HTERT RPE-1 (cell line): ENCODE results near the gene LXN.

Source experiments
- in situ Hi-C: fragments of 300-500 bp; cut with MboI; formaldehyde crosslinking; loops from 4 replicates; pipeline ENCODE4 v1.14.3; 2020; ENCODE audit warnings: low sequenced_read_pairs

The LXN gene

GRCh38 chr3:158671821-158672214 lies 630 bp downstream of the LXN start:
- in situ Hi-C loops, result no loop called here

GRCh38 chr3:158668506-158668905 lies 3.9 kb downstream of the LXN start:
- in situ Hi-C loops, result no loop called here

- in situ Hi-C loops, result no loop called here
These were observed 6.0 kb downstream of the LXN start for GRCh38 chr3:158666416-158666815.

- in situ Hi-C loops, result no loop called here
These were observed 8.6 kb downstream of the LXN start for GRCh38 chr3:158663832-158664231.

- in situ Hi-C loops, result no loop called here
These were observed 9.2 kb downstream of the LXN start for GRCh38 chr3:158663246-158663645.

GRCh38 chr3:158660711-158661110 lies 11.7 kb downstream of the LXN start:
- in situ Hi-C loops, result no loop called here

- in situ Hi-C loops, result no loop called here
These were observed 12.8 kb downstream of the LXN start for GRCh38 chr3:158659454-158660237.

GRCh38 chr3:158658889-158659288 lies 13.6 kb downstream of the LXN start:
- in situ Hi-C loops, result no loop called here

GRCh38 chr3:158652463-158652862 lies 20.0 kb downstream of the LXN start:
- in situ Hi-C loops, result no loop called here

- in situ Hi-C loops, result no loop called here
These were observed 21.3 kb downstream of the LXN start for GRCh38 chr3:158651192-158651591.

GRCh38 chr3:158649791-158650190 lies 22.7 kb downstream of the LXN start:
- in situ Hi-C loops, result no loop called here

- in situ Hi-C loops, result no loop called here
These were observed 28.0 kb downstream of the LXN start, which contains the start of gene GFM1 for GRCh38 chr3:158644345-158644908. Gene GFM1, plus strand, starts transcription at chr3:158644527. Its CDS starts 108 bp downstream, at chr3:158644635.

- in situ Hi-C loops, result no loop called here
These were observed 29.8 kb downstream of the LXN start for GRCh38 chr3:158642474-158643210.

GRCh38 chr3:158642005-158642404 lies 30.4 kb downstream of the LXN start:
- in situ Hi-C loops, result no loop called here

- in situ Hi-C loops, result no loop called here
These were observed 31.8 kb downstream of the LXN start for GRCh38 chr3:158640646-158641045.

- in situ Hi-C loops, result no loop called here
These were observed 40.5 kb downstream of the LXN start for GRCh38 chr3:158631981-158632380.

GRCh38 chr3:158625881-158626280 lies 46.6 kb downstream of the LXN start:
- in situ Hi-C loops, result no loop called here

GRCh38 chr3:158617982-158618875 lies 54.2 kb downstream of the LXN start:
- in situ Hi-C loops, result no loop called here
